Measurements from ENCODE around the gene OR13C2. TPM values are rescaled to one million over a fixed set of nuclear protein-coding genes. Genes with fewer than 3 reads are reported as not detected.
"Not testable (repeated sequence)": the region's sequence is repeated elsewhere in the genome, so short reads cannot be mapped to it uniquely, and the experiment has no call there.

Gene OR13C2
- total and polyA plus RNA-seq, 4 donors = not detected

GRCh38 chr9:104604801-104605200, 626 bp downstream of the OR13C2 start:
- H3K9ac ChIP-seq (ENCODE audit: low read depth in 1 of 2, low read length in 2 of 2) = no peak overlapping the region
- H3K36me3 ChIP-seq (ENCODE audit: control insufficient read depth in 4 of 4, insufficient read depth in 3 of 4, low read depth in 1 of 4, low read length in 3 of 4) = no peaks in the 10 kb centered on the region
- no peak for TF ChIP-seq TAF1 (conservative IDR thresholded peaks at IDR 0.05)
- TF ChIP-seq EGR1 (IDR thresholded peaks at IDR 0.05; ENCODE audit: low read depth in 2 of 2) = no peak
- no peak for TF ChIP-seq CTCF (IDR thresholded peaks at IDR 0.05; ENCODE audit: low read depth, low read length, missing input control)
- TF ChIP-seq FOXA1 (IDR thresholded peaks at IDR 0.05) = no peak
- no peak for TF ChIP-seq ATF3 (IDR thresholded peaks at IDR 0.05)
- TF ChIP-seq HNF4G (IDR thresholded peaks at IDR 0.05) = no peak
- no peak for TF ChIP-seq GABPA (IDR thresholded peaks at IDR 0.05 in 1 of 2, conservative IDR thresholded peaks at IDR 0.05 in 1 of 2)
- TF ChIP-seq JUND (IDR thresholded peaks at IDR 0.05) = no peak
- TF ChIP-seq RXRA (IDR thresholded peaks at IDR 0.05) = no peak
- TF ChIP-seq YY1 (IDR thresholded peaks at IDR 0.05) = no peak
- no peaks in the 10 kb centered on the region for H3K4me1 ChIP-seq (ENCODE audit: control insufficient read depth in 4 of 4, insufficient read depth in 4 of 4, low read length in 3 of 4)
- no peak overlapping the region for H3K4me3 ChIP-seq (ENCODE audit: low read depth in 1 of 3, low read length in 3 of 3)
- no peaks in the 10 kb centered on the region for H3K9me3 ChIP-seq (ENCODE audit: control insufficient read depth in 4 of 4, low read length in 3 of 4)
- no peak overlapping the region for H3K27ac ChIP-seq (ENCODE audit: low read depth in 1 of 2, low read length in 2 of 2)
- DNase-seq (ENCODE audit: low spot score) = no peak
- no peaks in the 10 kb centered on the region for H3K27me3 ChIP-seq (ENCODE audit: control insufficient read depth in 4 of 4, insufficient read depth in 4 of 4, low read length in 3 of 4)
- 70% methylated on average over 3 of the region's 3 CpGs for WGBS

- H3K9me3 ChIP-seq (ENCODE audit: control insufficient read depth in 4 of 4, low read length in 3 of 4); H3K9ac ChIP-seq (ENCODE audit: low read depth in 1 of 2, low read length in 2 of 2); H3K4me3 ChIP-seq (ENCODE audit: low read depth in 1 of 3, low read length in 3 of 3); H3K27ac ChIP-seq (ENCODE audit: low read depth in 1 of 2, low read length in 2 of 2); H3K4me1 ChIP-seq (ENCODE audit: control insufficient read depth in 4 of 4, insufficient read depth in 4 of 4, low read length in 3 of 4); H3K36me3 ChIP-seq (ENCODE audit: control insufficient read depth in 4 of 4, insufficient read depth in 3 of 4, low read depth in 1 of 4, low read length in 3 of 4); DNase-seq (ENCODE audit: low spot score); H3K27me3 ChIP-seq (ENCODE audit: control insufficient read depth in 4 of 4, insufficient read depth in 4 of 4, low read length in 3 of 4): not testable (repeated sequence)
Observed at GRCh38 chr9:104599313-104599712, 6.1 kb downstream of the OR13C2 start, which contains the start of gene OR13C5. TSS of gene OR13C5 (minus strand) at chr9:104599413. CDS start at chr9:104599413, 0 bp downstream.

GRCh38 chr9:104598749-104599148, 6.7 kb downstream of the OR13C2 start:
- not testable (repeated sequence) for H3K4me3 ChIP-seq (ENCODE audit: low read depth in 1 of 3, low read length in 3 of 3); DNase-seq (ENCODE audit: low spot score); H3K4me1 ChIP-seq (ENCODE audit: control insufficient read depth in 4 of 4, insufficient read depth in 4 of 4, low read length in 3 of 4); H3K27me3 ChIP-seq (ENCODE audit: control insufficient read depth in 4 of 4, insufficient read depth in 4 of 4, low read length in 3 of 4); H3K9ac ChIP-seq (ENCODE audit: low read depth in 1 of 2, low read length in 2 of 2); H3K36me3 ChIP-seq (ENCODE audit: control insufficient read depth in 4 of 4, insufficient read depth in 3 of 4, low read depth in 1 of 4, low read length in 3 of 4); H3K27ac ChIP-seq (ENCODE audit: low read depth in 1 of 2, low read length in 2 of 2); H3K9me3 ChIP-seq (ENCODE audit: control insufficient read depth in 4 of 4, low read length in 3 of 4)
- 72% methylated on average over 3 of the region's 3 CpGs for WGBS

- Histone ChIP-seq H3K9ac (ENCODE audit: low read depth in 1 of 2, low read length in 2 of 2) (no peak overlapping the region), H3K27me3 (ENCODE audit: control insufficient read depth in 4 of 4, insufficient read depth in 4 of 4, low read length in 3 of 4) (no peaks in the 10 kb centered on the region), H3K27ac (ENCODE audit: low read depth in 1 of 2, low read length in 2 of 2) (no peak overlapping the region), H3K9me3 (ENCODE audit: control insufficient read depth in 4 of 4, low read length in 3 of 4) (no peaks in the 10 kb centered on the region), H3K36me3 (ENCODE audit: control insufficient read depth in 4 of 4, insufficient read depth in 3 of 4, low read depth in 1 of 4, low read length in 3 of 4) (no peaks in the 10 kb centered on the region), H3K4me1 (ENCODE audit: control insufficient read depth in 4 of 4, insufficient read depth in 4 of 4, low read length in 3 of 4) (no peaks in the 10 kb centered on the region), H3K4me3 (ENCODE audit: low read depth in 1 of 3, low read length in 3 of 3) (no peak overlapping the region)
- DNase-seq (ENCODE audit: low spot score) = no peak
- WGBS = 46% methylated on average over 1 of the region's 1 CpG
- TF ChIP-seq SP1 (IDR thresholded peaks at IDR 0.05) = no peak
- no peak for TF ChIP-seq EGR1 (IDR thresholded peaks at IDR 0.05; ENCODE audit: low read depth in 2 of 2)
- TF ChIP-seq RAD21 (IDR thresholded peaks at IDR 0.05) = no peak
- TF ChIP-seq CTCF (IDR thresholded peaks at IDR 0.05; ENCODE audit: low read depth, low read length, missing input control) = no peak
- no peak for TF ChIP-seq GABPA (IDR thresholded peaks at IDR 0.05 in 1 of 2, conservative IDR thresholded peaks at IDR 0.05 in 1 of 2)
- no peak for TF ChIP-seq JUND (IDR thresholded peaks at IDR 0.05)
- no peak for TF ChIP-seq ZBTB33 (IDR thresholded peaks at IDR 0.05)
- TF ChIP-seq REST (IDR thresholded peaks at IDR 0.05) = no peak
Observed at GRCh38 chr9:104589626-104590025, 15.8 kb downstream of the OR13C2 start.

Data from liver (tissue), 9 donors.